GM19043 (cell line): ENCODE measurements around the gene ZNF100.
"Not testable (repeated sequence)": the region's sequence is repeated elsewhere in the genome, so short reads cannot be mapped to it uniquely, and the experiment has no call there.

ENCODE experiments used
- ATAC-seq: cut with Tn5 transposase; IDR thresholded peaks from one replicate; pipeline ENCODE4 v1.9.1; 2021; ENCODE audit warnings: low read depth; ENCODE audit not compliant: unreplicated experiment

The ZNF100 gene

DNA sequence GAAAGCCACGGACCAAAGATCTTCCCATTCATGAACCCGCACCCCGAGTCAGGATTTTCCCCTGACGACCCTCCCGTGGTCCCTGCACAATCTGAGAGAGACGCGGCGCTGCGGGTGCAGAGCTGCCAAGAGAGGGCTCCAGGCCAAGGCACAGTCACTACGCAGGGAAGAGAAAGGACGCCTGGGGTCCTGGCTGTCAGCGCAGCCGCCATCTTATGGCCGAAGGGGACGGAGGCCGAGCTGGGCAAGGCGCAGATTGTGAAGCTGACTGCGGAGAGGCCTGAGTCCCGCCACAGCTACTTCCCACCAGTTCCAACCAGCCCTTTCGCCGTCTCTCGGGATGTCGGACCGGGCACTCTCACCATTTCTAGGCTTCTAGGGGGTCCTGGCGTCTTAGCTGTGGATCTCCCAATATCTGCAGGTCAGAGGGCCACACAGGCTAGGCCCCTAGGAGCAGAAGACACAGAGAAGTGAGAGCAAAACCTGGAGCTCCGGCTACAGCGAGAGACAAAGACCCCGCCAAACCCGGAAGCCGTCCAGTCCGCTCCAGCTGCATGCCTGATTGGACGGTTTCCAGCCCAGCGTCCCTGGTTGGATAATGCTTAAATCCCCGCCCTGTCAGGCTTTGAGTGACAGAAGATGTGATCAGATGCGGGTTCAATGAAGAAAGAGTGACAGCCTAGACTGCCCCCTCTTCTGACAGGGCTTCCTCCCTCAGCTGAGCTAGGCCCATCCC lies at the start of gene ZNF100:
ZNF100 (minus strand) TSS at position 515 of the 736 bp plus-strand sequence; CDS start at position 365, 150 bp downstream.
- peak; percentile 83 for ATAC-seq

DNA sequence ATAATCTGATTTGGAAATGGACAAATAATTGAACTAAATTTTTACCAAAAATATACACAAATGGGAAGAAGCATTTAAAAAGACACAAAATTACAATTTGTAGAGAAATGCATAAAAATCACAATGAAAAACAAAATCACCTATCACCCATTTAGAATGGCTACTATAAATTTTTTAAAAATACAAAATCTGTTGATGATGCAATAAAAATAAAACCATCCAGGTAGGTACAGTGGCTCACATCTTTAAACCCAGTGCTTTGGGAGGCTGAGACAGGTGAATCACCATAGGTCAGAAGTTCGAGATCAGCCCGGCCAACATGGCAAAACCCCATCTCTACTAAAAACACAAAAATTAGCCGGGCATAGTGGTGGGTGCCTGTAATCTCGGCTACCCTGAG lies 45.1 kb upstream of the ZNF100 start:
- no peak for ATAC-seq

DNA sequence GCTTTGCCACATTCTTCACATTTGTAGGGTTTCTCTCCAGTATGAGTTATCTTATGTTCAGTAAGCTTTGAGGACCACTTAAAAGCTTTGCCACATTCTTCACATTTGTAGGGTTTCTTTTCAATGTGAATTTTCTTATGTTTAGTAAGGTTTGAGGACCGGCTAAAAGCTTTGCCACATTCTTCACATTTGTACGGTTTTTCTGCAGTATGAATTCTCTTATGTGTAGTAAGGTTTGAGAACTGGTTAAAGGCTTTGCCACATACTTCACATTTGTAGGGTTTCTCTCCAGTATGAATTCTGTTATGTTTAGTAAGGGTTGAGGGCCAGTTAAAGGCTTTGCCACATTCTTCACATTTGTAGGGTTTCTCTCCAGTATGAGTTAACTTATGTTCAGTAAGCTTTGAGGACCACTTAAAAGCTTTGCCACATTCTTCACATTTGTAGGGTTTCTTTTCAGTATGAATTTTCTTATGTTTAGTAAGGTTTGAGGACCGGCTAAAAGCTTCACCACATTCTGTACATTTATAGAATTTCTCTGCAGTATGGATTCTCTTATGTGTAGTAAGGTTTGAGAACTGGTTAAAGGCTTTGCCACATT lies 41.1 kb upstream of the ZNF100 start:
- not testable (repeated sequence) for ATAC-seq

DNA sequence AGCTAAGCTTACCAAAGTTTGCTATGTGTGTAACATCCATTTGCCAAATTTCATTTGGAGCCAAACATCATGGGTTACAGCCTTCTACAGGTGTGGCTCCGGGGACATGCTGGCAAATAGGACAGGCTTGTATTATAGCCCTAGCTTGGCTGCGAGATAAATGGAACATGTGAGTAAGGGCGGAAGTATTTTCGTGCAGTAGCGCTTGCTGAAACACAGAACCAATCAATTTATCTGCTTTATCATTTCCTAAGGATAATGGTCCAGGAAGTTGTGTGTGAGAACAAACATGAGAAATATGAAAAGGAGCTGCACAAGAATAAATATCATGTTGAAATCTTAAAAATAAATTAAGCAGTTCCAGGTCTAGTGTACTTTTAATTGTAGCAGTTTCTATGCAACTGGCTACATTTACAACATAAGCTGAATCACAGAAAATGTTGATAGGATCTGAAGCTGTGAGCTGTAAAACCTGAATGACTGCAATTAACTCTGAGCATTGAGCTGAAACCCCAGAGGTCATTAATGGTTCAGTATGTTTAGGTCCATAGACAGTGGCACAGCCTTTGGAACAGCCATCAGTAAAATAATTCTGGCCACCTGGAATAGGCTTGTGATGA lies 22.2 kb upstream of the ZNF100 start:
- ATAC-seq, result no peak

DNA sequence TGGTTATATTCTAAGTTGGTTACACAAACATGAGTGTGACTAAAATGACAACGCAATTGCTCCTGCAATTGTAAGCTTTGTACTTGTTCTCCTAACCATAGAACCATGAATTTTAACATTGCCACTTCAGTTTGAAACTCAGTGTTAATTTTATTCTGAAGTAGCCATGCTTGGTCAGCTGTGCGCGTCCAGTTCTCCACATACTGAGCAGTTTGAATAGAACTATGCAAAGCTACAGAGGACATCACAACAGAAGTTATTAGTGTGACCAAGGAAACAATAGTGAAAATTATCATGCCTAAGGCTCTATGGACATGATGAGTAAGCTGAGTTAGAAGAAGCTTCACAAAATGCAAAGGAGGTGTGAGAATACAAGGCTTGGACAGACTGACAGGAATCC lies 19.6 kb upstream of the ZNF100 start:
- ATAC-seq, result no peak

DNA sequence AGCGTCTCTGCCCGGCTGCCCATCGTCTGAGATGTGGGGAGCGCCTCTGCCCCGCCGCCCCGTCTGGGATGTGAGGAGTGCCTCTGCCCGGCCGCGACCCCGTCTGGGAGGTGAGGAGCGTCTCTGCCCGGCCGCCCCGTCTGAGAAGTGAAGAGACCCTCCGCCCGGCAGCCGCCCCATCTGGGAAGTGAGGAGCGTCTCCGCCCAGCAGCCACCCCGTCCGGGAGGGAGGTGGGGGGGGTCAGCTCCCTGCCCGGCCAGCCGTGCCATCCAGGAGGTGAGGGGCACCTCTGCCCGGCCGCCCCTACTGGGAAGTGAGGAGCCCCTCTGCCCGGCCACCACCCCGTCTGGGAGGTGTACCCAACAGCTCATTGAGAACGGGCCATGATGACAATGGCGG lies 8.4 kb upstream of the ZNF100 start:
- ATAC-seq, result not testable (repeated sequence)

DNA sequence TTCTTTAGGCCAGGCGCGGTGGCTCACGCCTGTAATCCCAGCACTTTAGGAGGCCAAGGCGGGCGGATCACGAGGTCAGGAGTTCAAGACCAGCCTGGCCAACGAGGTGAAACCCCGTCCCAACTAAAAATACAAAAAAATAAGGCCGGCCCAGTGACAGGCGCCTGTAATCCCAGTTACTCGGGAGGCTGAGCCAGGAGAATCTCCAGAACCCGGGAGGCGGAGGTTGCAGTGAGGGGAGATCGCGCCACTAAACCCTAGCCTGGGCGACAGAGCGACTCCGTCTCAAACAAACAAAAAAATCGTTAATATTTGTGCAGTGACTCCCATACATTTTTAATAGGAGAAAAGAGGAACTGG lies 694 bp downstream of the ZNF100 start:
- ATAC-seq, result peak; percentile 8

DNA sequence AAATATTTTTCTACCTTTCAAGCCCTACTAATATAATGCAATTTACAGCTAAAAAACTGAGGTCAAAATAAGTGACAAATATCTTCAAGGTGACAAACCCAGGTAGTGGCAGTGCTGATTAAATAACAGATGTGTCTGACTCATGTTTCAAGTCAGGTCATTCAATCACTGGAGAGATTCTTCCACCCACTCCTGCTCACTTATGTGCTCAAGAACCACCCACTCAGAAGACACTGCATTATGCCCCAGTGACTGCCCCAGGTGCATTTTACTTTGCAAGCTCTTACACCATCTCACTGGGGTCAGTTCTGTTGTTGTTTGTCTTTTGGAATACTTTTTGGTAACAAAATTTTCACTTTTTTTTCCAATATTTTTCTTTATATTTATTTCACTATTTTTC lies 2.2 kb downstream of the ZNF100 start:
- ATAC-seq, result no peak

DNA sequence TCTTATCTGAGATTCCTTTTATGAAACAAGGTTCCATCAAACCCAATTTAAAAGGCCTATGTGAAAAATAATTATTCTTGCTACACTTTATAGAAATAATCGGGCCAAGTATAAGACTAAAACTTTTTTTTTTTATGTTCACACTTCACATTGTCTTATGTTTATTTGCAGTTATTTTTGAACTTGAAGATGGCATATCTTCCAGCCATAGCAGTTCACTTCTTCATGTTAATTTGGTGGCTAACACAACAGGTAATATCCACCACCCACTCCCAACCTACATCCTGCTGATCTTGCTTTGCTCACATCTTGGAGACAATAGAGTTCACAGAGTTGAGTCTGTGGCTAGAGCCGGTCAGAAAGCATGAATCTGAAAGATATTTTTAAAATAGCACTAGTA lies 5.8 kb downstream of the ZNF100 start:
- not testable (repeated sequence) for ATAC-seq

DNA sequence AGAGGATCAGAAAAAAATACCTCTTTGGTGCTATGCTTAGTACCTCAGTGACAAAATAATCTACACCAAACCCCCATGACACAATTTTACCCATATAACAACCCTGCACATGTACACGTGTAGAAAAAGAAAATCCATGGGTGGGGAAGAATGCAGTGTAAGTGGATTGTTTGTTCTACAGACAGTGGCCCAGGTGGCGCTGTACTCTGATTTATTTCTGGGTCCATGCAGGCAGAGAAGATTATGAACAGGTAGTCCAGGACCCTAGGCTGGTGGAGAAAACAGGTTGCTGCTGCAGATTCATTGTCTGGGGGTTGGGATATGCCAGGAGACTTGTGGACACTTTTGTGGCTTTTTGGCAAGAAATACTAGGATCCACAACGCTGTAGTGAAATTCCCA lies 9.1 kb downstream of the ZNF100 start:
- ATAC-seq, result no peak

DNA sequence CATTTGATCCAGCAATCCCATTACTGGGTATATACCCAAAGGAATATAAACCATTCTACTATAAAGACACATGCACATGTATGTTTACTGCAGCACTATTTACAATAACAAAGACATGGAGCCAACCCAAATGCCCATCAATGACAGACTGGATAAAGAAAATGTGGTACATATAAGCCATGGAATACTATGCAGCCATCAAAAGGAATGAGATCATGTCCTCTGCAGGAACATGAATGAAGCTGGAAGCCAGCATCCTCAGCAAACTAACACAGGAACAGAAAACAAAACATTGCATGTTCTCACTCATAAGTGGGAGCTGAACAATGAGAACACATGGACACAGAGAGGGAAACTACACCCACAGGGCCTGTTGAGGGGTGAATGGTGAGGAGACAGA lies 11.8 kb downstream of the ZNF100 start:
- not testable (repeated sequence) for ATAC-seq

DNA sequence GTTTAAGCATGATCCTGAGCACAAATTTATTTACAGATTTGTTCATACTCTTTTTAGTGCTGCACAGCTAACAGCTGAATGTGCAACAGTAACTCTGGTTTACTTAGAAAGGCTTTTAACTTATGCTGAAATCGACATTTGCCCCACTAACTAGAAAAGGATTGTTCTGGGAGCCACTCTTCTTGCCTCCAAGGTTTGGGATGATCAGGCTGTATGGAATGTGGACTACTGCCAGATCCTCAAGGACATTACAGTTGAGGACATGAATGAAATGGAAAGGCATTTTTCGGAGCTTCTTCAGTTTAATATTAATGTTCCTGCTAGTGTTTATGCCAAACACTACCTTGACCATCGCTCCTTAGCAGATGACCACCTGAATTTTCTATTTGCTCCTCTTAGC lies 16.0 kb downstream of the ZNF100 start:
- ATAC-seq, result no peak

DNA sequence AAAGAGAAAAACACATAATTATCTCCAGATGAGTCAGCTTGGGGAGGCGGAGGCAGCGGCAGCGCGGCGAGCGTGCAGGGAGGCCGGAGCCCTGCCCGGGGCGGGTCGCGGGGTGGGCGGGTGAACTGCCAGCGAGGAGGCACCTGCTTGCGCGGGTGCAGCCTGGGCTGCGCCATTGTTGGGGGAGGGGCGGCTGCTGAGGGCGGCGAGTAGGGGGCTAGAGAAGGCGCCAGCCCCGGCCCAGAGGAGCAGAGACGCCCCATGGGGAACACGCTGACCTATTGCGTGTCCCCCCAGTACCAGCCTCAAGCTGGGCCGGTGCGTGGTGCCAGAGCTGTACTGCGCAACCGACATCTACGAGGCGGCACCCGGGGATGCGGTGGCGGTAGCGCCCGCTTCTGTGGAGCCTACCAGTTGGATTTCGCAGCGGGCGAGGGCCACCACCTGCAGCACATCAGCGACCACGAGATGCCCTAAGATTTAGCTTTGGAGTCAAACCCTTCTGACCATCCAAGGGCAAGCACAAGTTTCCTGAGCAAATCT lies 16.7 kb downstream of the ZNF100 start:
- no peak for ATAC-seq

DNA sequence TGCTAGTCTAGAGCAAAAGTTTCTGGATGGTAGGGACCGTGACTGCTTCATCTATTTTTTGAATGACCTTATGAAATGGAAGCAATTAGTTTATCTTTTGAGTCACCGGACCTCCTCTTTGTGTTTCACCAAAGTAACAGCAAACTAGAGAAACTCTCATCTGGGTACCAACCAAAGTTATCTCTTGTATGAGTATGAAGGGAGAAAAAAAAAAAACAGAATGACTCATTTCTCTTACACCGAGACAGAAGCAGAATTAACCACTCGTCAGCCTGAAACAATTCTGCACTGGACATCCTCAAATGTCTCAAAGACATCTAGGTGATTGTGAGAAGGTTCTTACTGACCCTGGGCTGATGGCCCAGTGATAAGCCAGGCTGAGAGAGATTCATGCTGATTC lies 18.3 kb downstream of the ZNF100 start:
- no peak for ATAC-seq

DNA sequence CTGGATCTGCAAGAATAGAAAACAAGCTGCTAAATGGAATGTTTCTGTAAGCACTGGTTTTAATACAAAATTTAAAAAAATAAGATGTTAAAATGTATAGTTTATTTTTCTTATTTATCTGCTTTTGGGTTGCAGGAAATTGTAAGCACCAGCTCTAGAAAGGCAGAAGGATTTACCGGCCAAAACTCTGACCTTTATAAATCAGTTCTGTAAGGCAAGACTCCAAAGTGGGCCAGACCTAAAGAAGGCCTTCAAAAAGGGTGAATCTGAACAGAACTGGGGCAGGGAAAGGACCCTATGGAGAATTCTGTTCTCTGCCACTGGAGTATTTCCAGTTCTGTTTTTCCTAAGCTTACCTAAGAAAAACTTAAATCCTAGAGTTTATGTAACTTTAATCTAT lies 19.3 kb downstream of the ZNF100 start:
- no peak for ATAC-seq

DNA sequence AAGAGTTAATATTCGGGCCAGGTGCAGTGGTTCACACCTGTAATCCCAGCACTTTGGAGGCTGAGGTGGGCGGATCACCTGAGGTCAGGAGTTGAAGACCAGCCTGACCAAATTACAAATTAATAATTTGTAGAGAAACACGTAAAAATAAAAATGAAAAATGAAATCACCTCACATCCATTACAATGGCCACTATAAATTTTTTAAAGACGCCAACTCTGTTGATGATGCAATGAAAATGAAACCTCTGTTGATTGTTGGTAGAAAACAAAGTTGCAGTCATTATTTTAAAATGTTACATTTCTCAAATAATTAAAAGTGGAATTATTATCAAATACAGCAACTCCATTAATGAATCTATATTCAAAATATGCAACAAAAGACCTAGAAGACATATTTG lies 26.8 kb downstream of the ZNF100 start:
- no peak for ATAC-seq

DNA sequence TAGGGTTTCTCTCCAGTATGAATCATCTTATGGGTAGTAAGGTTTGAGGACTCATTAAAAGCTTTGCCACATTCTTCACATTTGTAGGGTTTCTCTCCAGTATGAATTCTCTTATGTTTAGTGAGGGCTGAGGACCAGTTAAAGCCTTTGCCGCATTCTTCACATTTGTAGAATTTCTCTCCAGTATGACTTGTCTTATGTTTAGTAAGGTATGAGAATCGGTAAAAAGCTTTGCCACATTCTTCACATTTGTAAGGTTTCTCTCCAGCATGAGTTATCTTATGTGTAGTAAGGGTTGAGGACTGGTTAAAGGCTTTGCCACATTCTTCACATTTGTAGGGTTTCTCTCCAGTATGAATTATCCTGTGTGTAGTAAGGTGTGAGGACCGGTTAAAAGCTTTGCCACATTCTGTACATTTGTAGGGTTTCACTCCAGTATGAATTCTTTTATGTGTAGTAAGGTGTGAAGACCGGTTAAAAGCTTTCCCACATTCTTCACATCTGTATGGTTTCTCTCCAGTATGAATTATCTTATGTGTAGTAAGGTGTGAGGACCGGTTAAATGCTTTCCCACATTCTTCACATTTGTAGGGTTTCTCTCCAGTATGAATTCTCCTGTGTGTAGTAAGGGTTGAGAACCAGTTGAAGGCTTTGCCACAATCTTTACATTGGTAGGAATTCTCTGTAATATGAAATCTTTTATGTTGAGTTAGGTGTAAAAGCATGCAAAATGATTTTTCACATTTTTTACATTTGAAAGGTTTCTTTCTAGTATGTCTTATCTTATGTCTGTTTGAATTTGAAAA lies 40.2 kb downstream of the ZNF100 start:
- ATAC-seq, result not testable (repeated sequence)

DNA sequence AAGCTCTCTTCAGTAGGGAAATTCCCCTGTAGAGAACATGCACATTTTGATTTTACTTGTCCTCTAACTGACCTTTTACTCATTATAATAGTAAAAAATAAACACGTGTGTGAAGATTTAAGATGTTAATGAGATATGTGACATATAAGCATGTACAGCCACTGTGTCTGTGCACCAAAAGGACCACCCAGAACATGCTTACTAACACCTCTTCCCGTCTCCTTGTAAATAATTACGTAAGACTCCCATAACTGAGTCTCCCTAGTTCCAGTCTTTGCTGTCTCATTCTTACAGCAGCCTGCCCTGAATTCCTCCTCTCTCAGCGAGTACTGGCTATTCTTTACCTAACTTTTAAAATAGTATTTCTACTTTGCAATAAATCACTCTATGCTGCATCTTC lies 53.6 kb downstream of the ZNF100 start:
- ATAC-seq, result no peak

DNA sequence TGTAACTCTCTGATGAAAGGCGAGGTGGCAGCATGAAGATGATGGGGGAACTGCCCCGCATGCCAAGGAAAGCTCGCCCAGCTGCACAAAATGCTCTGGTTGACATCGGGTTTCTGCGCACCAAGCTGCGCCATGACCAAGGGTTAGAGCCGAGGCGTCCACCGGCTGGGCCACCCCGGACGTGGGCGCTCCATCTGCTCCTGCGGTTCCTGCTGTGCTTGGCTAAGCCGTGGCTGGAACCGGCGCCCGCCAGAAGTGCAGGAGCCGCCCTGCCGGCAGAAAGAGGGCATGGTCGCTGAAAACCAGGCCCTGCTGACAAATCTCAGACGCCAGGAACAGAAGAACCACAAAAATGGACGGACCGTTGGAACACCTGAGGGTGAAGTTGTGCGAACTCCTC lies 57.9 kb downstream of the ZNF100 start:
- ATAC-seq, result no peak

DNA sequence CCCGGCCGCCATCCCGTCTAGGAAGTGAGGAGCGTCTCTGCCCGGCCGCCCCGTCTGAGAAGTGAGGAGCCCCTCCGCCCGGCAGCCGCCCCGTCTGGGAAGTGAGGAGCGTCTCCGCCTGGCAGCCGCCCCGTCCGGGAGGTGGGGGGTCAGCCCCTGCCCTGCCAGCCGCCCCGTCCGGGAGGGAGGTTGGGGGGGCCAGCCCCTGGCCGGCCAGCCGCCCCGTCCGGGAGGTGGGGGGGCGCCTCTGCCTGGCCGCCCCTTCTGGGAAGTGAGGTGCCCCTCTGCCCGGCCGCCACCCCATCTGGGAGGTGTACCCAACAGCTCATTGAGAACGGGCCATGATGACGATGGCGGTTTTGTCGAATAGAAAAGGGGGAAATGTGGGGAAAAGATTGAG lies 59.5 kb downstream of the ZNF100 start:
- not testable (repeated sequence) for ATAC-seq

DNA sequence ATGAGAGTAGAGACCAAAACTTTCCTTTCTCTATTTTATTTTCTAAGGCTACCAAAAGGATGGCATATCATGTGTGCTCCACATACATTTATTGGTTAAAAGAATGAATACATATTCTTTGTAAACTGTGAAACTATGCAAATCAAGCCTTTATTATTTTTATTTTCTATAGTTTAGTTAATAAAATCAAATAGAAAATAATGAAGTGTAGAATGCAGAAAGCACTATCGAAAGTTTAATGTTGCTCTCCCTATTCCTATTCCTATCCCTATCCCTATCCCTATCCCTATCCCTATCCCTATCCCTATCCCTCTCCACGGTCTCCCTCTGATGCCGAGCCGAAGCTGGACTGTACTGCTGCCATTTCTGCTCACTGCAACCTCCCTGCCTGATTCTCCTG lies 60.3 kb downstream of the ZNF100 start:
- no peak for ATAC-seq
